Raji (cell line): ENCODE measurements around the gene STAG3.

Source experiments
- POLR2A ChIP-seq: IDR thresholded peaks from 2 replicates; pipeline ENCODE4 v1.6.1; 2011; ENCODE audit warnings: low read depth, low read length, control low read depth; ENCODE audit not compliant: insufficient read depth

The STAG3 gene

GRCh38 chr7:100190048-100190711 lies 12.5 kb downstream of the STAG3 start:
- no peak for TF ChIP-seq POLR2A

GRCh38 chr7:100191775-100192174 lies 14.1 kb downstream of the STAG3 start:
- TF ChIP-seq POLR2A, result no peak; the same call in 1 of the 2 replicates

- no peak for TF ChIP-seq POLR2A
Observed at GRCh38 chr7:100192969-100193368, 15.3 kb downstream of the STAG3 start.

GRCh38 chr7:100195222-100195621 lies 17.5 kb downstream of the STAG3 start:
- no peak for TF ChIP-seq POLR2A

- no peak for TF ChIP-seq POLR2A
Observed at GRCh38 chr7:100198266-100198665, 20.5 kb downstream of the STAG3 start.

- no peak for TF ChIP-seq POLR2A
Observed at GRCh38 chr7:100200693-100201092, 23.0 kb downstream of the STAG3 start.

- TF ChIP-seq POLR2A, result no peak
Observed at GRCh38 chr7:100204454-100204853, 26.7 kb downstream of the STAG3 start.

- TF ChIP-seq POLR2A, result no peak
Observed at GRCh38 chr7:100208911-100209408, 31.2 kb downstream of the STAG3 start.

- no peak for TF ChIP-seq POLR2A
Observed at GRCh38 chr7:100209493-100209892, 31.8 kb downstream of the STAG3 start.

GRCh38 chr7:100210805-100211204 lies 33.1 kb downstream of the STAG3 start:
- no peak for TF ChIP-seq POLR2A

- no peak for TF ChIP-seq POLR2A
Observed at GRCh38 chr7:100211342-100211780, 33.6 kb downstream of the STAG3 start.

- no peak for TF ChIP-seq POLR2A
Observed at GRCh38 chr7:100212631-100213286, 35.0 kb downstream of the STAG3 start.

- TF ChIP-seq POLR2A, result no peak
Observed at GRCh38 chr7:100213672-100214071, 36.0 kb downstream of the STAG3 start.

- no peak for TF ChIP-seq POLR2A
Observed at GRCh38 chr7:100215895-100216294, 38.2 kb downstream of the STAG3 start.

GRCh38 chr7:100217934-100218333 lies 40.2 kb downstream of the STAG3 start:
- TF ChIP-seq POLR2A, result peak; percentile 9; the same call in 1 of the 2 replicates

GRCh38 chr7:100219271-100219737 lies 41.6 kb downstream of the STAG3 start:
- TF ChIP-seq POLR2A, result peak; percentile 16; the same call in 1 of the 2 replicates

GRCh38 chr7:100219801-100220585 lies 42.3 kb downstream of the STAG3 start, which contains the start of gene PVRIG:
Gene PVRIG (plus strand): TSS chr7:100219949. CDS start chr7:100219971, 22 bp downstream.
- TF ChIP-seq POLR2A, result peak; percentile 51
